HG03460 (cell line): ENCODE data around the gene CEMIP2.

Experiments
- ATAC-seq: cut with Tn5 transposase; IDR thresholded peaks from one replicate; pipeline ENCODE4 v1.9.1; 2021; ENCODE audit not compliant: unreplicated experiment

CEMIP2 gene

DNA sequence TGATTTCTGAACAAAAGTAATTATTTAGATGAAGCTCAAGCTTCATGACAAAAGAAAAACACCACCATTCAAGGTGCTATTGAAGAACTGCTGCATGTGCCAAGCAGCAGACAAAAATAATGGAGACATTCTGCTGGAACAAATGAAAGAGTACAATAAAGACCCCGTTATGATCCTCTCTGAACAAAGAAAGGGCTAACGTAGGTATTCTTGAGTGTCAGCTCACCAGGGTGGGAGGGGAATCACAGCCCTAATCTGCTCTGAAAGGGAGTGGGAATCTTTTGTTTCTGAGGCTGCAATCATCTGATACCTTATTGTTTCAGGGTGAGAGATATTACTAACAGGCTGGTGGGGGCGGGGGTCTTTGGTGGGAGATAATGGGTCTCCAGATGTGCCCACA lies 15.4 kb downstream of the CEMIP2 start:
- ATAC-seq: no peak

DNA sequence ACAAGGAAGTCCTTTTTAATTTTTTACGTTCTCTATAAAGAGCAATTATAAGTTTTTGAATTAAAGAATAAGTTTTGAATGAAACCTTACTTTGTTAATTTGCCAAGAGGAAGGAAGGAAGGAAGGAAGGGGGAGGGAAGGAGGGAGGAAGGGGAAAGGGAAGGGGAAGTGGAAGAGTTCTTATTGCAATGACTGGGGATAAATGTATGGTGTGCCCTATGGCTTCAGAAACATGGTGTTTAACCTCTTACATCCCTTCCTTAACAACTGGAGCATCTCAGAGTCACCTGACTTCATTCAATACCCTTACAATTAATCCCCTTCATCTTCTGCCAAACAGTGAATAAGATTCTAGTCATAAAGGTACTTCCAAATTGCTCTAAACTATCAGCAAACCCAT lies 16.0 kb downstream of the CEMIP2 start:
- no peak for ATAC-seq

DNA sequence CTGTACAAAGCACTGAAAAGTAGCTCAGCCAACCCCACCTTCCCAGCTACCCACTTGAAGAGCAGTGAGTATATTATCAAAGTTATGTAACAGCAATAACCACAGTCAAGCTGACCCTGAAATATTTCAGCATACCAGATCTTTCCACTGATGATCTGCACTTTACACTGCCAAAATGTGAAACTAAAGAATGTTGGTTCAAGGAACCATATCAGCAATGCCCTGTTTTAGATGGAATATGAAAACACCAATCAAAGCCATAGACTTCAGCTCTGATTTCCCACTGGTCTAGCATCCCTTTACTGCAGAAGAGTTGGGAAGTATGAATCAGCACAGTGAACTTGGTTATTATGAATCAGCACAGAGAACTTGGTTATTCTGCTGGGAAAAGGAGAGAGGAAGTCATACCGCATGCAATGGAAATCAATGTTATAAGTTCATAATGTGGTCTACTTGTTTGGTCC lies 20.0 kb downstream of the CEMIP2 start:
- no peak for ATAC-seq

GRCh38 chr9:71747576-71747975 lies 20.7 kb downstream of the CEMIP2 start:
- no peak for ATAC-seq

DNA sequence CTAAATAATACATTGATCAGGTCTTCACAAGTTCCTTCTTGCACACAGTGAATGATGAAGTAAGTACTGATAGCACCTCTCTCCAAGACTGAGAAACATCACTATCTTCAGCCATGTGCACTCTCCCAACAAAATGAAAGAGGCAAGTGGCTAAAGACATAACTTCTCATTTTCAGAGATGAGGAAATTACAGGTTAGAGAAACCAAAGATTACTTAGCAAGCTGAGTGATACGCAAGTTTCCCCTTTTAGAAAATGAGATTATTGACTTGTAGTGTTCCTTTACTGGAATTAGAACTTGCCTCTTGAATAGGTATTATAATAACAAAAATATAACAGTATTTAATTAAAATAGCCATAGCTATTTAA lies 21.6 kb downstream of the CEMIP2 start:
- ATAC-seq: no peak

DNA sequence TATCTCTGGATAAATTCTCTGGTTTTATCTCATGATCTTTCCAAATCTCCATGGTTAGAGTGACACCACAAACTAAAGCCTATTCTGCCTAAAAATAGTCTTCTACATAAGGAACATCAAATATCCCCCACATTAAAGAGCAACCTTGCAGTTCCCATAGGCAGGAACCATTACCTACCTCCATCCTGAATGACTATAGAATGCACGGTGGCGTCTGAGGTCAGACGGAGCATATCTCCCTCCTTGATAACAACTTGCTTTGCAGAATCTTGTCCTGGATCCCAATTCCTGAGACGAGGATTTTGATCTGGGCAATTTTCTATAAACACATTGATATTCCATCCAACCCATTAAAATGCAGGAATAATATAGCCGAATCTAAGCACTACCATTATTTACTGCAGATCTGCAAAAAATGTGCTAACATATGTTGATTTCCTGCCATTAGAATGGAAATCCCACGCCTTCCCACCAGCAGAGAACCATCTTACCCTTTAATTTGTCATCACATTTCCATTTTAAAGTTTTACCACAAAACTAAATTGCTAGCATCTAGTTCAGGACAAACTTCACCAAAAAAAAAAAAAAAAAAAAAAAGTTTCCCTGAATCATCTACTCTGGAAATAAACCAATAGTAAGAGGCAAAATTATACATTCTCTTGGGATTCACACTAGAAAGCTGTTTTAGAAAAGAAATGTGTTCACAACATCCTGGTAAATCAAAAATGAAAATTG lies 22.1 kb downstream of the CEMIP2 start:
- ATAC-seq: no peak

DNA sequence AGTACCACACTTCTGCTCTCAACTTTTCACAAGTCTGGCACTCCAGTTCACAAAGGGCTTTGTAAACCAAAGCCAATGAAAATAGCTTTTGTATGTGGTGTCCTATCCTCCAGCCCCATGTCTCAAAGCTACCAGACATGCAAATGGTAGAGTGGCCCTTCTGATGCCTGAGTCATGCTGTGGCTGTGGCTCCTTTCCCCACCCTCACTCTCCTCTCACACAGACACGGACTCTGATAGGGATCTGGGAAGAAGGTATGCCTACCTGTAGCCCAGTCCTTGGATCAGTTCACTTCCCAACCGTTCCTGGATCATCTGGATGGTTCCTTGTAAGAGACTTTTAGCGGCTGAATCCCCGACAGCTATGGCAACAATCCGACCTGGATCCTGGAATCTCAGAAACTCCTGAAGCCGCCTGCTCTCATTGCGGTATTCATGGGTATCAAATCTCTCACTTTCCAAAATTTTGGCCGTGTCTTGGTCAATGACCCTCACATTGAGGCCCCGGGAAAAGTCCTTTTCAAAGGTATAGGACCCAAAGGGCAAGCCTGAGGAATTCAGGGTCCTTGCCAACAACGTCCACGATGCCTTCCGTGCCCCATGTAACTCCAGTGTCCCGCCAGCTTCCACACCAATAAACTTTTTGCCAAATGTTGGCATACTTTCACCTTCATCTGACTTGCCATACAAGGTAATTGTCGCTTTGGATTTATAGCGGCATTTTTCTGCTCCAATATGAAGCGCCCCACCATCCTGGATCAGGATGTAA lies 23.4 kb downstream of the CEMIP2 start:
- ATAC-seq: no peak

- ATAC-seq: no peak
Measured at GRCh38 chr9:71743882-71744281, 24.4 kb downstream of the CEMIP2 start.

DNA sequence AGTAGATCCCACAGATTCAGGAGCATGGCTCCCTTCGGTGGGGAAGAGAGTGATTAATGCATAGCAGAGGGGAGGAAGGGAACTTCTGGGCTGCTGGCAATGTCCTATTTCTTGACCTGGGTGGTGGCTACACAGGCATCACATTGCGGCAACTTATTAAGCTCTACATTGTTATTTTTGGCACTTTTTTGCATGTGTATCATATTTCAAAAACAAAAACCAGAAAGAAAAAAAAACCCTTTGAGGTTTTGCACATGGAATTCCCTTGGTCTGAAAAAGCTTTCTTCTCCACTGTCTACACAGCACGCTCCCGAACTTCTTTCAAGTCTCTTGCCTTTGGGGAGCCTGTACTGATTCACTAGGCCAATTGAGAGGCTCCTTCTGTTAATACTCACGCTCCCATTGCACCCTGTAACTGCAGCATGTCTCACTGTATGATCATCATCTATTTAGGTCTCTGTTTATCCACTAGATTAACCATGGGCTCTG lies 25.1 kb downstream of the CEMIP2 start:
- ATAC-seq: no peak

DNA sequence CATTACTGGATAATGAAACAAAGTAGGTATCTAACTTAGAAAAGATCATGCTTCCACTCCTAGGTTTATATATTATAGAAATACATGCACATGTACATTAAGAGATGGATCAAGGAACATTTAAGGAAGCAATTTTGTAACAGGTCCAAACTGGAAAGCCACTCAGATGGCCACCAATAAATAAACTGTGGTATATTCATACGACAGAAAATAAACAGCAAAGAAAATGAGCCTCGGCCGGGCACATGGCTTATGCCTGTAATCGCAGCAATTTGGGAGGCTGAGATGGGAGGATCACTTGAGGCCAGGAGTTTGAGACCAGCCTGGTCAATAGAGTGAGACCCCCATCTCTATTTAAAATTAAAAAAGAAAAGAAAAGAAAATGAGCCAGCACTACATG lies 25.6 kb downstream of the CEMIP2 start:
- ATAC-seq: no peak

DNA sequence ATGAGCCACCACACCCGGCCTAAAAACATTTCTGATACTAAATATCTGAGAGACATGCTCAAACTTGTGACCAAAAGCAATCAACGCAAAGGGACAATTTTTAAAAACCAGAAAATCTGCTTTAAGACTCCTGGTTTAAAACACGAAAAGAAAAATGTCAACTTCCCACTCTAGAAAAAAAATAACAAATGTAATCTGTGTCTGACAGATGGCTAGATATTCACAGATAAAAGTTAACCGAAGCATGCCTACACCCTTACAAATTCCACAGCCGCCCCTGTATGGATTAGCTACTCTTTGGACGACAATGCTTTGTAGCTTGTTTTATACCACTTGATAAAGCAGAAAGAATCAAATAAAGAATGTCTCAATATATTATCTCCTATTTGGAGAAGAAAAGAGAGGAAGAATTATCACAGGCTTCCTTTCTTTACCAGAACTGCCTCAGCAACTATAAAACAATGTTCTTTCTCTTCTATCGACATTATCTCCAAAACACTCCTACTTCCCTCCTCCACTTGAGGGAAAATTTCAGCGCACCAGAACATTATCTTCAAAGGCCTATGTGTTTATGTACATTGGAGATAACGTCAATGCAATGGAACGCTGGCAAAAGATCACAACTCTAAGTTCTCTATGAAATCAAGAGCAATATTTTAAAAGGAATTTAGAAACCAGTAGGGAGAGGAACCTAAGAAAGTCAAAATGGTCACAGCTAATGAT lies 26.2 kb downstream of the CEMIP2 start:
- ATAC-seq: no peak

- ATAC-seq: no peak
Measured at GRCh38 chr9:71740199-71740598, 28.1 kb downstream of the CEMIP2 start.

DNA sequence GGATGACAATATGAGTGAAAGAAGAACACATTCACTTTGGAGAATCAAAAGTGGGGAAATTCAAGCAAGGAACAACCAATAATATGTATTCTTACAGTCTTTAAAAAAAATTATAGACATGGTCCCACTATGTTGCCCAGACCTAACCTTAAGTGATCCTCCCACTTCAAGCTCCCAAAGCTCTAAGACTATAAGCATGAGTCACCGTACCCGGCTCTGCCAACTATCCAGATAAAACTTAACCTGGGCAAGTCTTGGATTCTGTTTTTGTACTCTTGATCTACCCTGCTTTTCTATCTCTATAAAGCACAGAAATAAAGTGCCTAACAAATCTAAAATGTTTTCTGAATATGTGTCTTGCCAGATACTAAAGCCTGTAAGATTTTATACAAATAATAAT lies 30.9 kb downstream of the CEMIP2 start:
- no peak for ATAC-seq

- ATAC-seq: no peak
Measured at GRCh38 chr9:71736236-71736635, 32.1 kb downstream of the CEMIP2 start.

DNA sequence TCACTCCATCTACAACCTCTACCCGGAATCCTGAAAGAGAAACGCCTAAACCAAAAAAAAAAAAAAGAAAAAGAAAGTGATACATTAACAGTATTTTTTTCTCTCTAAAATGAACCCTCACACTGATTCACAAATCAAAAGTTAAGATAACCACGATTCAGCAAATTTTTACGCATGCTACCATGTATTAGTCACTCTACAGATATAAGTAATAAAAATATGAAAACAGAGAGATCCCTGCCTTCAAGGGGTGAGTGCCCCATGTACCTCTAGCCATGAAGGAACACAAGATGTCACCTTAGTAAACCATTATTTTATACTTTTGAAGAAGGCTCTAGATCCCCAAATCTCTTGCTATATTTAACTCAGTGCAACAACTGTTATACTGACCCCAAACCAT lies 33.4 kb downstream of the CEMIP2 start:
- ATAC-seq: no peak

- ATAC-seq: no peak
Measured at GRCh38 chr9:71733176-71733575, 35.1 kb downstream of the CEMIP2 start.

DNA sequence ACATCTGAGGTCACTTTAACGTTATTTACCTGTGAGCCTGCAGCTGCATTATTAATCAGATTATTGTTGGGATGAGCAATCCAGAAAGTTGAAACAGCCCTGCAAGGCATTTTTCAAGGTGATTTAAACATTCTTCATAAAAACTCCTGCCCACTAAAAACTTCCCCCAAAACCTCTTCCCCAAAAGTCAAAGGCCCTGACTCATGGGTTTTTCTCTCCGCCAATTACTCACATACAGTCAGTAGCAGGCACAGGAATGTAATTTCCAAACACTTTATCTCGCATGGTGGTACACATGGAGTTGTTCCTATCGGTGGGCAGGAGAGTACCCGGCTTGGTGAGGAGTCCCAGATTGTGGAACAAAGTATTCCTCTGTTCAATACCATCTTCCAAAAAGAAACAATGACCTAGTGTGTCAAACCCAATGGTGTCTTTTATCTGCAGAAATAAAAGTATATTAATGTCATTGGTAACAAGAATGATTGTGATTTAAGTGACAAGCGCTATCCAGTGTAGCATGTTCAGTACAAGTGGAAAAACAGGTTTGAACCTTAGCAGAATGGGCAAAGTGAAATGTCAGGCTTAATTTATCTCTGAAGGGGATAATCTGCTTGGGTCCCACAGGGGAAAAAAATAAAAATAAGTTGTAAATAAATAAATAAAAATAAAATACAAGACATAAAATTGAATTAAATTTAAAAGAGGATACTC lies 38.3 kb downstream of the CEMIP2 start:
- ATAC-seq: no peak

DNA sequence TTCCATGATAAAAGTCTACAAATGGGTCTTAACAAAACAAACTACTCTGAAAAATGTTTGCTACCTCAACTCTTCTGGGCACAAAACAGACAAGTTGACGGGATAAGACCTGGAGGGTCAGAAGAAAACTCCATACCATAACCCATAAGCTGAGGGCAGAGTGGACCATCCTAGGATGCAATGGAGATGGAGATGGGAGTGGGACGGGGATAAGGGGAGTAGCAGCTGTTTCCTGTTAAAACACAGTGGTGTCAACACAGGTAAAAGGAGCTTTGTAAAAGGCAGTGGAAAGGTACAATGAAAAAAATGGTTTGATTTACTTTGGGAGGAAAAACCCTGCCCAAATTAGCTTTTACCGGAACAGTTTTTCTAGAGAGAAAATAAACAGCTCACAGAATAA lies 41.6 kb downstream of the CEMIP2 start:
- ATAC-seq: no peak

GRCh38 chr9:71725590-71726338 lies 42.5 kb downstream of the CEMIP2 start:
- no peak for ATAC-seq

DNA sequence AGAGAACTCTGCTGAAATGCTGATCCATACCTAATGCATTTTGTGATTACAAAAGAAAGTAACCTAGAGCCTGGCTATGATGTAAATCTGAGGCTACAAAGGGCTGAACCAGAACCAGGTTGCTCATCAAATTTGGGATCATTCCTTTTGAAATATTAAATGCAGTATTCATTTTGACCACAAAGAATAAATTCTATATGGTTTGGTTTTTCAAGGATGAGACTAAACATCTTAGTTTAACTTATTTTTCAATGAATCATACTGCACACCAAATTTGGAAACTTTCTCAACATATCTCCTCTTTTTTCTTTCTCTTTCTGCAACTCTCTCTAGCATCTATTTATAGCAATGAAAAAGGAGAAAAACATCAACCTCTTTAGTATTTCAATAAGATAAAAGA lies 46.5 kb downstream of the CEMIP2 start:
- no peak for ATAC-seq
